ENCODE results near the gene ABCC8.

GRCh38 chr11:17510507-17511206, 34.0 kb upstream of the ABCC8 start:
- TF ChIP-seq CTCF (IDR thresholded peaks at IDR 0.05) (no peak), EP300 (IDR thresholded peaks at IDR 0.05) (no peak)

Measured in ovary (tissue), 3 donors.